Vagina (tissue), 2 donors: ENCODE results near the gene MATR3. TPM values are rescaled to one million over a fixed set of nuclear protein-coding genes. Genes with fewer than 3 reads are reported as not detected.

Experiments used
- DNase-seq, 2 donors: peaks; one replicate each; pipeline ENCODE4 v3.0.0-alpha.2; 2017; ENCODE audit errors: extremely low spot score in 2 of 2
- H3K27ac ChIP-seq: fragments of 200-600 bp; sonication (generic); one replicate; pipeline ENCODE4 v1.5.1; 2019
- H3K27me3 ChIP-seq: fragments of 200-600 bp; sonication (generic); one replicate; pipeline ENCODE4 v1.5.1; 2019
- H3K36me3 ChIP-seq, 2 donors: fragments of 200-600 bp; sonication (generic); one replicate each; pipeline ENCODE4 v1.5.1; 2017 to 2019
- H3K4me1 ChIP-seq: fragments of 200-600 bp; sonication (generic); one replicate; pipeline ENCODE4 v1.5.1; 2019
- H3K4me3 ChIP-seq, 2 donors: fragments of 200-600 bp; sonication (generic); 1 replicate in 1 of 2; 2 replicates in 1 of 2; pipeline ENCODE4 v1.5.1; 2016 to 2019
- H3K9me3 ChIP-seq: fragments of 200-600 bp; sonication (generic); one replicate; pipeline ENCODE4 v1.5.1; 2019
- CTCF ChIP-seq, 3 experiments: fragments of 450-650 bp in 2 of 3; fragments of 200-600 bp in 1 of 3; sonication (generic) in 1 of 3; IDR thresholded peaks; one replicate each; pipeline ENCODE4 v1.5.1; 2017 to 2019; ENCODE audit warnings: antibody characterized with exemption in 3 of 3, mild to moderate bottlenecking in 2 of 3, moderate library complexity in 2 of 3
- POLR2A ChIP-seq, 2 donors: fragments of 450-650 bp; IDR thresholded peaks; one replicate each; pipeline ENCODE4 v1.6.1; 2017; ENCODE audit warnings: antibody characterized with exemption in 2 of 2, mild to moderate bottlenecking in 2 of 2, moderate library complexity in 2 of 2
- POLR2AphosphoS5 ChIP-seq, 2 donors: sonication (generic); formaldehyde crosslinking; IDR thresholded peaks; one replicate each; pipeline ENCODE4 v1.9.0; 2017; ENCODE audit warnings: antibody characterized with exemption in 2 of 2, mild to moderate bottlenecking in 2 of 2, low read depth in 1 of 2; ENCODE audit not compliant: insufficient read depth in 1 of 2
- intact Hi-C: fragments of 100-400 bp; cut with DNase I; formaldehyde crosslinking; loops from one replicate; pipeline ENCODE4 v1.15.1; 2023
- total RNA-seq: library from RNA; depleted of rRNA; stranded (reverse); fragments of >200 nt; gene quantifications from one replicate; pipeline ENCODE4 v1.2.3, GENCODE V29; 2016

MATR3 gene
- 126 TPM for total RNA-seq

GRCh38 chr5:139293507-139294373, at the start of gene MATR3:
Gene MATR3 (plus strand): TSS chr5:139293740. CDS start chr5:139307416, 13,676 bp downstream.
- peaks cover 41% of the 10 kb centered on the region for H3K4me1 ChIP-seq
- TF ChIP-seq CTCF (IDR thresholded peaks at IDR 0.05) (no peak), POLR2AphosphoS5 (IDR thresholded peaks at IDR 0.05; ENCODE audit: insufficient read depth in 1 of 2, low read depth in 1 of 2) (peak; percentile 82 to 99), POLR2A (IDR thresholded peaks at IDR 0.05) (peak; percentile 30 to 96)
- H3K27ac ChIP-seq, result peak within 1 kb of the TSS; percentile 99
- no peaks in the 10 kb centered on the region for H3K36me3 ChIP-seq
- DNase-seq, result peak in 1 of 2 donors; percentile 94
- intact Hi-C loops, result no loop called here
- H3K4me3 ChIP-seq, result peak within 1 kb of the TSS; percentile 88 to 96
- H3K27me3 ChIP-seq, result no peaks in the 10 kb centered on the region
- no peaks in the 10 kb centered on the region for H3K9me3 ChIP-seq

GRCh38 chr5:139245637-139246339, 47.8 kb upstream of the MATR3 start:
- TF ChIP-seq POLR2A (IDR thresholded peaks at IDR 0.05), result no peak
- TF ChIP-seq CTCF (IDR thresholded peaks at IDR 0.05), result no peak
- TF ChIP-seq POLR2AphosphoS5 (IDR thresholded peaks at IDR 0.05; ENCODE audit: insufficient read depth in 1 of 2, low read depth in 1 of 2), result no peak
- Histone ChIP-seq H3K27me3 (no peaks in the 10 kb centered on the region), H3K27ac (no peak overlapping the region), H3K36me3 (no peaks in the 10 kb centered on the region), H3K9me3 (no peaks in the 10 kb centered on the region), H3K4me3 (no peak overlapping the region), H3K4me1 (no peaks in the 10 kb centered on the region)
- intact Hi-C loops, result no loop called here
- DNase-seq, result no peak

GRCh38 chr5:139246394-139246793, 47.1 kb upstream of the MATR3 start:
- Histone ChIP-seq H3K4me3 (no peak overlapping the region), H3K36me3 (no peaks in the 10 kb centered on the region), H3K9me3 (no peaks in the 10 kb centered on the region), H3K4me1 (no peaks in the 10 kb centered on the region), H3K27me3 (no peaks in the 10 kb centered on the region), H3K27ac (no peak overlapping the region)
- TF ChIP-seq POLR2AphosphoS5 (IDR thresholded peaks at IDR 0.05; ENCODE audit: insufficient read depth in 1 of 2, low read depth in 1 of 2) (no peak), CTCF (IDR thresholded peaks at IDR 0.05) (no peak), POLR2A (IDR thresholded peaks at IDR 0.05) (no peak)
- intact Hi-C loops, result no loop called here
- DNase-seq, result no peak

GRCh38 chr5:139248826-139249453, 44.6 kb upstream of the MATR3 start:
- intact Hi-C loops, result no loop called here
- no peak overlapping the region for H3K4me3 ChIP-seq
- no peaks in the 10 kb centered on the region for H3K36me3 ChIP-seq
- no peaks in the 10 kb centered on the region for H3K9me3 ChIP-seq
- H3K27ac ChIP-seq, result no peak overlapping the region
- TF ChIP-seq POLR2AphosphoS5 (IDR thresholded peaks at IDR 0.05; ENCODE audit: insufficient read depth in 1 of 2, low read depth in 1 of 2) (no peak), CTCF (IDR thresholded peaks at IDR 0.05) (no peak), POLR2A (IDR thresholded peaks at IDR 0.05) (no peak)
- no peak for DNase-seq
- H3K27me3 ChIP-seq, result no peaks in the 10 kb centered on the region
- no peaks in the 10 kb centered on the region for H3K4me1 ChIP-seq
